Left lung (tissue), 10 donors: ENCODE results near the gene AHDC1. TPM values are rescaled to one million over a fixed set of nuclear protein-coding genes. Genes with fewer than 3 reads are reported as not detected.

Source experiments
- ATAC-seq: fragments of 200-7000 bp; cut with Tn5 transposase; one replicate; pipeline ENCODE4 v1.9.1; 2020; ENCODE audit warnings: moderate library complexity
- DNase-seq, 4 donors: peaks; one replicate each; pipeline ENCODE4 v3.0.0-alpha.2; 2013 to 2020
- H3K27ac ChIP-seq, 2 donors: fragments of 200-600 bp; sonication (generic) in 1 of 2; one replicate each; pipeline versions ENCODE4 v1.5.0 to v1.8.0; 2020 to 2021
- H3K27me3 ChIP-seq, 2 donors: fragments of 200-600 bp; sonication (generic) in 1 of 2; one replicate each; pipeline versions ENCODE4 v1.5.0 to v1.8.0; 2020 to 2021
- H3K36me3 ChIP-seq, 2 donors: fragments of 200-600 bp; sonication (generic) in 1 of 2; one replicate each; pipeline versions ENCODE4 v1.5.0 to v1.8.0; 2020 to 2021
- H3K4me1 ChIP-seq, 2 donors: fragments of 200-600 bp; one replicate each; pipeline ENCODE4 v1.8.0; 2021
- H3K4me3 ChIP-seq, 2 donors: fragments of 200-600 bp; sonication (generic) in 1 of 2; one replicate each; pipeline versions ENCODE4 v1.5.0 to v1.8.0; 2020 to 2021; ENCODE audit warnings: mild to moderate bottlenecking in 1 of 2
- H3K9me3 ChIP-seq, 2 donors: fragments of 200-600 bp; sonication (generic) in 1 of 2; one replicate each; pipeline versions ENCODE4 v1.5.0 to v1.8.0; 2020 to 2021
- CTCF ChIP-seq, 2 donors: fragments of 200-600 bp; sonication (generic) in 1 of 2; IDR thresholded peaks; one replicate each; pipeline versions ENCODE4 v1.5.0 to v1.8.0; 2021; ENCODE audit warnings: antibody characterized with exemption in 2 of 2
- intact Hi-C, 2 donors: fragments of 100-400 bp; cut with DNase I; formaldehyde crosslinking; loops; one replicate each; pipeline versions ENCODE4 v1.11.2 to v1.14.2; 2022
- polyA plus RNA-seq, 6 donors: library from polyadenylated mRNA; unstranded; fragments of 120-200 nt; gene quantifications; one replicate each; pipeline ENCODE4 v1.2.1, GENCODE V29; 2013; ENCODE audit not compliant: insufficient read length in 6 of 6
- total RNA-seq, 2 donors: library from RNA; stranded (reverse); fragmentation: NEBNext Ultra II Directional; extraction: Animal tissue kit (Norgen Biotek cat#: 25700); gene quantifications; one replicate each; pipeline ENCODE4 v1.2.1, GENCODE V29; 2021
- donor health status: DM: no; HTN: yes; CAD: no.
- donor health status: DM: no; HTN: no; CAD: no.

Gene AHDC1
- total and polyA plus RNA-seq, 8 donors = 32.2 to 48.8 (median 41.2) TPM

DNA sequence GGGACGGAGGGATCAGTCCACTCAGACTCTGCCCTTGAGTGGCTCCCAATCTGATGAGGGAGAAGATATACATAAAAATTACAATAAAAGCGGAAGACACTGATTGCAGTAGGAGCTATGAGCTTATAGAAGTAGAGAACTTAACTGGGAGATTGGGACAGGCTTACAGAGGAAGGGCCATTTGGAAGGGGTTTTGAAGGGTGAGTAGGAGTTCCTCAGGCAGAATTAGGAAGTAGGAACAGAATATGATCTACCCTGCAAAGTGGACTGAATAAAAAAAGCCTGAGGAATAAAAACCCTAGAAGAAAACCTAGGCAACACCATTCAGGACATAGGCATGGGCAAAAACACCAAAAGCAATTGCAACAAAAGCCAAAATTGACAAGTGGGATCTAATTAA, 104.8 kb downstream of the AHDC1 start:
- H3K4me3 ChIP-seq = no peak overlapping the region
- peaks cover 4% of the 10 kb centered on the region in 2 donors for H3K4me1 ChIP-seq
- H3K36me3 ChIP-seq = no peaks in the 10 kb centered on the region
- no peaks in the 10 kb centered on the region for H3K9me3 ChIP-seq
- H3K27me3 ChIP-seq = no peaks in the 10 kb centered on the region
- DNase-seq = no peak
- intact Hi-C loops = no loop called here
- no peak for ATAC-seq
- H3K27ac ChIP-seq = no peak overlapping the region
- no peak for TF ChIP-seq CTCF (IDR thresholded peaks at IDR 0.05)

- Histone ChIP-seq H3K27me3 (no peaks in the 10 kb centered on the region), H3K27ac (no peak overlapping the region), H3K9me3 (no peaks in the 10 kb centered on the region), H3K4me3 (no peak overlapping the region), H3K4me1 (peaks cover 10 to 11% of the 10 kb centered on the region in 2 donors), H3K36me3 (no peaks in the 10 kb centered on the region)
- peak; percentile 29 for ATAC-seq
- no peak for TF ChIP-seq CTCF (IDR thresholded peaks at IDR 0.05)
- DNase-seq = peak in 1 of 4 donors; percentile 9
- intact Hi-C loops = no loop called here
These were observed 107.3 kb downstream of the AHDC1 start for GRCh38 chr1:27496604-27497155.

DNA sequence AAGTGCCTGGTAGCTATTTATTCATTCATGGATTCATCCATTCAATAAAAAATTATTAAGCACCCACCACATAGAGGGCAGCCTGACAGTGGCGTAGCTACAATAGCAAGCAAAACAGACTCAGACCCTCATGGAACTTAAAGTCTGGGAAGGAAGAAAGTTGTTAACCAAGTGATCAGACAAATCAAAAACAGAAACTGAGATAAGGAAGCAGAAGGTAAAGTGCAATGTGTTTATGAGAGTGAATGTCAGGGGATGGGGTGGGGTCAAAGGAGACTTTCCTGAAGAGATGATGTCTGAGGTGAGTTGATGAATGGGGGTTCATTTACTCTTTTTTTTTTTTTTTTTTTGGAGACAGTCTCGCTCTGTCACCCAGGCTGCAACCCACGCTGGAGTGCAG, 111.1 kb downstream of the AHDC1 start:
- TF ChIP-seq CTCF (IDR thresholded peaks at IDR 0.05) = no peak
- intact Hi-C loops = no loop called here
- no peaks in the 10 kb centered on the region for H3K9me3 ChIP-seq
- peaks cover 21 to 35% of the 10 kb centered on the region in 2 donors for H3K4me1 ChIP-seq
- H3K4me3 ChIP-seq = no peak overlapping the region
- H3K27ac ChIP-seq = peak overlapping the region; percentile 96 to 100
- DNase-seq = no peak
- H3K36me3 ChIP-seq = no peaks in the 10 kb centered on the region
- no peaks in the 10 kb centered on the region for H3K27me3 ChIP-seq
- no peak for ATAC-seq

- DNase-seq = peak in 1 of 4 donors; percentile 36
- H3K27me3 ChIP-seq = no peaks in the 10 kb centered on the region
- H3K36me3 ChIP-seq = no peaks in the 10 kb centered on the region
- peaks cover 22 to 38% of the 10 kb centered on the region in 2 donors for H3K4me1 ChIP-seq
- no peaks in the 10 kb centered on the region for H3K9me3 ChIP-seq
- no peak overlapping the region for H3K4me3 ChIP-seq
- no peak for ATAC-seq
- intact Hi-C loops = no loop called here
- H3K27ac ChIP-seq = peak overlapping the region; percentile 96 to 100
- TF ChIP-seq CTCF (IDR thresholded peaks at IDR 0.05) = no peak
These were observed 111.9 kb downstream of the AHDC1 start for GRCh38 chr1:27491748-27492700.
